ENCODE measurements around the gene TNS1.

The TNS1 gene

DNA sequence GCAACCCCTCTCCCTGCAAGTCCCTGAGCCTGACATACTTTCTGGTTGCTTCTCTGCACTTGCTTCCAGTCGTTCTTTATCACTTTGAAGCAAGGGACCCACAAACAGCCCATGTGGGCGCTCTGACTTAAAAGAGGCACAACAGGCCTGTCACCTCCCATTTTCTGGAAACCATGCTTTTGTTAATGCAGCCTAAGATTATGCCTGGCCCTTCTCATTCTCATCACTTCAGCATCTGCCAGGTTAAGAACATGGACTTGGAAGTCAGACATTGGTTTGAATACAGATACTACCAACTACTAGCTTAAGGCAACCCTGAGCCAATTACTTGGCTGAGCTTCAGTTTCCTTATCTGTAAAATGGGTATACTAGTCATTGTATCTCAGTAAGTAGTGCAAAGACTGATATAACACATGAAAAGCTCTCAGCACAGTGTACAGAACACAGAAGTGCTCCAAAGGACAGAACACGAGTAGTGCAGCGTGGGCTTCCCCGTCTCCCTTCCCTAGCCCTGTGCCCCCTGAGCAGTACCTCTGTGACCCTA is 141.4 kb downstream of the TNS1 start:
- DNase-seq: no peak

DNA sequence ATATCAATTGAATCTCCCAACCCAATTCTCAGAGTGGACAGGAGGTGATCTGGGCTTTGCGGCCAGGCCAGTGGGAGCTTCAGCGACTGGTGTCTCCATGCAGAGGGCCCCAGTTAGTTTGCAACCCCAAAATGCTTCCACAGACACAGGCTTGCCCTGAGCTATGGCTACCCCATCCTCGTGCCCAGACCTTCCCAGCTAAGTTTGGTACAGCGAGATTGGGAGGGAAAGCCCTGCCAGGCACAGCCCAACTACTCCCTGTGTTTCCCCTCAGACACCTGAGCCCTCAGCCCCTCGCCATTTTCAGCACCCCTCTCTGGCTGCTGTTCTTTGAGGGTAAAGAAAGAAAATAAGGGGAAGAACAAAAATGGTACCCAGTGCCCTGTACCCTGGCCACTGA is 142.9 kb downstream of the TNS1 start:
- no peak for DNase-seq

DNA sequence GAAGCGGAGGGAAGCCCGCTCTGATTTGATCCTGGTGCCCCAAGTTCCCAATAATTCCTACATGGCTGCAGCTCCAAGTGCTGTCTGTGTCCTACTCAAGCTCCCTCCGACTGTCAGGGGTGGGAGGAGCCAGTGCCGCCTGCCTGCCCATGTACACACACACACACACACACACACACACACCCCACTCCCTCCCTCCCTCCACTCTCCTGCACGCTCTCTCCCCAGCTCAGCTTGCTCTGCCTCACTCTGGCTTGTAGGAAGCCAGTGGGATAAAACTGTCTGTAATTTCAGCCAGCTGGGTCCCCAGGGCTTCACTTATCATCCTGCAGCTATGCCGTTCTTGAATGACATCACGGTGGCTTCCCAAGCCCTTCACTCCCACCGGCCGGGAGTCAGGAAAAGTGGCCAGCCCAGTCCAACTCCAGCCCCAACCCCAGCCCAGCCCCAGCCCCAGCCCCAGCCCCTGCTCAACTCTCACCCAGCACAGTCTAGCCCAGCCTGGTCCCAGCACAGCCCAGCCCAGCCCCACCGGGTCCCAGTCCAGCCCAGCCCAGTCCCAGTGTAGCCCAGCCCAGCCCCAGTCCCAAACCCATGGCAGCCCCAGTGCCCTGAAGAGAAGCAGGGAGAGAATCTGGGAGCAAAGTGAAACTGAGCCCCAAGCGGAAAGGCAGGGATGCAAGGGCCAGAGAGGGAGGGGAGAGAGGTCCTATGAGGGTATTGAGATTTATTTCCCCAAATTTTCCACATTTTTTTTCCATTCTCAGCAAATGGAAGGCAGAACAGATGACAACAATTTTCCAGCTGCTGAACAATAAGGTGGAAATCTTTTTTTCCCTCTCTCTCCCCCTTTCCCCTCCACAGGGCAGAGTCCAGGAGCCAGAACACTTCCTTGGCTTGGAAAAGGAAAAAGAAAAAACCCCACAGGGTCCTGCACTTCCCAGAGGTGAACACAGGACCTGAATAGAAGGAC is 144.0 kb downstream of the TNS1 start:
- no peak for DNase-seq

DNA sequence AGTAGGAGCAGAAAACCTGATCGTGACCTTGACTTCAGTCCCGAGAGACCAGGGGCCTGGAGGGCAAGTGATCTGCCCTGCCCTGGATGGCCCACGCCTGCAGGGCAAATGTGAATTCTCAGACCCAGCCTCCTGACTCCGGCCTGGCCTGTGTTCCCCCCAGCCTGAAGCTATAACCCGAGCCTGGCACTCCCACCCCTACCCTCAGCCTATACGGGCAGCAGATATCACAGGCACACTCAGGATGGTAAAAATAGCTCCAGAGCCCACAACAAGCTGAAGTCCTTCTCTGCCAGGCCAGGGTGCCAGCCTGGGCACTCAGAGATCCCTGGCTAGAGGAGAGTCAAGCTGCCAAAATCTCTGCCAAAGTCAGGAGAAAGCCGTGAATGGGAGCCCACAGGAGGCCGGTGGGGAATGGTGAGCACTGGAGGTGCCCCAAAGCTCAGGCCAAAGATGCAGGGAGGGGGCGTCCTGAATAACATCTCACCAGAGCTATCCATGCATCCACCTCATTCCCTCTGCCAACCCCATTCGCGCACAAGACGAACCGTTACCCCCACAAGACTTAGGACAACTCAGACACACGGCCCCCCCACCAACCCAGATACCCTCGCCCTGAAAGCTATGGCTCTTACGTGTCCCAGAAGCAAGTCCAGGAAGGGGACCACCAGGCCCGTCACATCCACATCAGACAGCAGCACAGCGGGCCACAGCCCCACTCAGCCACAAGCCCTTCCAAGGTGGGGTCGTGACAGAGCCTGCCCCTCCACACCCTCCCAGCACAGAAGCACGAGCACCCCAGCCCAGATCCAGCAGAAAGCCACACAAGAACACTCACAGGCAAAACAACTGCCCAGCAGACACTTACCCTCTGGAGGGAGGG is 144.9 kb downstream of the TNS1 start:
- no peak for DNase-seq

DNA sequence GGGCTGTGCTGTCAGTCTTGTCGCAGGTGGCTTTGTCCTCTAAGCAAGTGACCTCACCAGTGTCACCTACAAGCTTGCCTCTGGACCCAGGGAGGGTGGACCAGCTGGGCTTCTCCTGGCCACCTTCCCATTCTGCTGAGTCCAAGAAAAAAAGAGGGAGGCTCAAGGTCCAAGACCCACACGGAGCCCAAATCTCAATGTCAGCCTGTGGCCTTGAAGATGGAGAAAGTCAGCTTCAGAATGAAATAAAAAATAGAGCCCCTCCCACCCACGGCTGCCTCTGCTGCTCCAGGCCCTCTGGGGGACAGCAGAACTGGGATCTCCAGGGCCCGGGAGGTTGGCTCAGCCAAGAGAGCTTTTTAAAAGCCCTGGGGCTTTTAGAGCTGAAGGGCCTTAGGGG is 145.9 kb downstream of the TNS1 start:
- no peak for DNase-seq

GRCh38 chr2:217856159-217856558 is 146.6 kb downstream of the TNS1 start:
- DNase-seq: no peak

- no peak for DNase-seq
Measured at GRCh38 chr2:217854684-217855420, 147.9 kb downstream of the TNS1 start.

DNA sequence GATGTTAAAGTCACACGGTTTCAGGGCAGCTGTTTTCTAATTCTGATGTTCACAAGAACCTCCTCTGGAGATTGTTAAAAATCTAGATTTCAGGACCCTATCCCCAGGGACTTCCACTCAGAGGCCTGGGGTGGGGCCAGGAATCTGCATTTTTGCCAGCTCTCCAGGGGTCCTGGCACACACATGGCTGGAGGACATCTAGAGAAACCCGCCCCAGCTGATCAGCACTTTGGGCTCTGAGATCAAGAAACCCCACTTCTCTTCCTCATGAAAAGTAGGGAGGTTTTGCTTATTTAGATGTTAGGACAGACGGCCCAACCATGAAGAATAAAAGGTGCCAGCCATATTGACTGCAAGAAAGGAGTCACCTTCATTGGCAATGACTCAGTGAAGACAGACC is 148.8 kb downstream of the TNS1 start:
- DNase-seq: no peak

GRCh38 chr2:217853301-217853881 is 149.4 kb downstream of the TNS1 start:
- DNase-seq: no peak

- DNase-seq: no peak
Measured at GRCh38 chr2:217852555-217853211, 150.1 kb downstream of the TNS1 start.

GRCh38 chr2:217851191-217852020 is 151.4 kb downstream of the TNS1 start:
- DNase-seq: no peak

- DNase-seq: no peak
Measured at GRCh38 chr2:217849154-217849975, 153.4 kb downstream of the TNS1 start.

DNA sequence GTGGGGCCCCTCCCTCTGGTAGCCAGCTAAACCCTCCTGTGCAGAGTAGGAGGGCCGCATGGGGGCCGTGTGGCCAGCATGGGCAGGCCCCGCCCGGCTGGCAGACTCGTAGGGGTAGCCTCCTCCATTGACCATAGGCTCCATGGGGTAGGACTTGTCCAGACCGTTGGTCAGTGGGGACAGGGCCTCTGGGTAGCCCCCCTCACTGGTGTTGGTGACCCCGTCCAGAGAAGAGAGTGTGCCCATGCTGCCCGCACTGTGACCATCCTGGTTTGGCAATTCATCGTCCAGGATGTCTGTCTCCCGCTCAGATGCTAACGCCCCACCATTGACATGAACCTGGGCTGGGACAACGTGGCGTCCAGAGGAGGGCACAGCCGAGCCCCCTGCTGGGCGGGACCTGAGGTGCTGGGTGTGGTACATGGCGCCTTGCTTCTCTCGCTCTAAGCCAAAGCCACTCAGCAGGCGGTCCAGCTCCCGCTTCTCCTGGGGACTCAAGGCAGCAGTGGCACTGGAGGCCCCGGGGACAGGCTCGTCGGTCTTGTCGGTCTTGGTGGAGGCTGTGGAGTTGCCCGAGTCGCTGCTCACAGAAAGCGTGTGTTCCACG is 154.3 kb downstream of the TNS1 start:
- DNase-seq: no peak

GRCh38 chr2:217847552-217848350 is 155.0 kb downstream of the TNS1 start:
- DNase-seq: no peak

- DNase-seq: no peak
Measured at GRCh38 chr2:217847115-217847514, 155.7 kb downstream of the TNS1 start.

- no peak for DNase-seq
Measured at GRCh38 chr2:217846321-217846743, 156.5 kb downstream of the TNS1 start.

DNA sequence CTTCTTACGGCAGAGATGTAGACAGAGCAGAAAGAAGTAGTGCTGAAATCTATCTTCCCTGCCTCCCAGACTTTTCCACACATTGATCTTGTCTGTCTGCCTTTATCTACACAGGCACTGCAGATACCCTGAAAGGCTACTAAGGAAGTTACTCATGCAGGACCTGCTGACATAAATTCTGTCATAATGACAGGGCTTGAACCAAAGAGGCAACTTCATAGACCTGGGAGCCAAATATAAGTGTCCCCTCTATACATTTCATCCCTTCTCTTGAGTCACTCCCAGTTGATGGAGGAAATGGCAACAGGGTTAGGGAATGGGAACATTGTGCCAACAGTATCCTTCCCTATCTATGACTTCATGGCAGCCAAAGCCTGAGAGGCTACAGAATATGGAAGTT is 157.5 kb downstream of the TNS1 start:
- no peak for DNase-seq

DNA sequence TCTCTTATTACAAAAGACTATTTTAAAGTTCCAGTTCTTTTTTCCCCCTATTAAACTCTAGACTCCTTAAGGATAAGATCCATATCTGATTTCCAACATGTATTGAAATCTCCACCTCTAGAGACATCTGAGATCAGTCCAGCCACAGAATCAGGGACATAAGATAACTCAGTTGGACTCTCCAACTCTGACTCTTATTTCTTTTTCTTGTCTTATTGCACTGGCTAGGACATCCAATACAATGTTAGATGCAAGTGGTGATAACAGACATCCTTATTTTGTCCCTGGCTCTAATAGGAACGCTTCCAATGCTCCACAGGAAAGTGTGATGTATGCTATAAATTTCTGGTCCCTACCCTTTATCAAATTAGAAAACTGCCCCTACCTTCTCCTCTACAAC is 158.1 kb downstream of the TNS1 start:
- no peak for DNase-seq

- no peak for DNase-seq
Measured at GRCh38 chr2:217843324-217843723, 159.5 kb downstream of the TNS1 start.
